Lung microvascular endothelial cell (primary cell): Measurements from ENCODE around the gene AKR1D1. TPM values are rescaled to one million over a fixed set of nuclear protein-coding genes. Genes with fewer than 3 reads are reported as not detected.
"Not testable (repeated sequence)": the region's sequence is repeated elsewhere in the genome, so short reads cannot be mapped to it uniquely, and the experiment has no call there.

ENCODE experiments used
- DNase-seq, 2 donors: peaks; one replicate each; pipeline versions ENCODE4 v3.0.0 to v3.0.0-alpha.2; 2010; ENCODE audit warnings: low read depth in 2 of 2
- total RNA-seq: library from RNA; depleted of rRNA; stranded (reverse); fragments of >200 nt; gene quantifications from 2 replicates; pipeline ENCODE4 v1.2.1, GENCODE V29; 2014

Gene AKR1D1
- total RNA-seq, 1 donor from 2014 or later: not detected

- no peak for DNase-seq
Observed at GRCh38 chr7:138120140-138120827, 44.0 kb downstream of the AKR1D1 start.

DNA sequence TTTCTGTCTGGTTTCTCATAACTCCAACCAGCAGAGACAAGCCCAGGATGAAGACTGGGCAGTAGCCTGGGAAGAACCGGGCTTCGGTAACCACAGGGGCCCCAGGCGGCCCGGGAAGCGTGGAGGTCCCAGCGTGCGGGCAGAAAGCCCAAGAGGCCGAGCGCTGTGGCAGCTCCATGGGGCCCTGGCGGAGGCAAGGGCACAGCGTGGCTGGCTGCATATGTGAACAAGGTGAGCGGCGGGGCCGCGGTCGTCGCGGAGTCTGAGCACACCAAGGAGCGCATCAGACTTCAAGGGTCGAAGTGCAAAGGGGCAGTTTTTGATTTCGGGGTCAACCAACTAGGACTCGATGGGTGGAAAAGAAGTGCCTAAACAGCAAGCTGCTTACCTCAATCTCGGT is 45.9 kb downstream of the AKR1D1 start:
- no peak for DNase-seq

GRCh38 chr7:138125119-138125518 is 48.9 kb downstream of the AKR1D1 start:
- DNase-seq: no peak

GRCh38 chr7:138125598-138126111 is 49.4 kb downstream of the AKR1D1 start:
- DNase-seq: no peak

GRCh38 chr7:138126928-138127327 is 50.7 kb downstream of the AKR1D1 start:
- no peak for DNase-seq

DNA sequence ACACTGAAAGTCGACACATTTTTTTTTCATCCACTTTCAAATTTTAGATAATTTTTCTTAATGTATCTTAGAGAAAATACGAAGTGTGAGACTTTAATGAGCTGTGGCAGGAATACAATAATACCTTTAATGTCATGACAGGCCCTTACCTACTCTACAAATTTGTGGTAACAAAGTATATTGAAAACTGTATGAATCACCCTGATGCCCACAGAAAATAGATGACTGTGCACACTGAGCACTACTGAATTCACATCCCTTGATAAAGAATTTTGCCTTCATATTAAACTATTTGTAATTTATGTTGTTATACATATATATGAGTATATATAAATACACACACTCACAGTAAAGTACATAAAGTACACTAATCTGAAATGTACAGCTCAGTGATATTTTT is 51.7 kb downstream of the AKR1D1 start:
- DNase-seq: no peak

DNA sequence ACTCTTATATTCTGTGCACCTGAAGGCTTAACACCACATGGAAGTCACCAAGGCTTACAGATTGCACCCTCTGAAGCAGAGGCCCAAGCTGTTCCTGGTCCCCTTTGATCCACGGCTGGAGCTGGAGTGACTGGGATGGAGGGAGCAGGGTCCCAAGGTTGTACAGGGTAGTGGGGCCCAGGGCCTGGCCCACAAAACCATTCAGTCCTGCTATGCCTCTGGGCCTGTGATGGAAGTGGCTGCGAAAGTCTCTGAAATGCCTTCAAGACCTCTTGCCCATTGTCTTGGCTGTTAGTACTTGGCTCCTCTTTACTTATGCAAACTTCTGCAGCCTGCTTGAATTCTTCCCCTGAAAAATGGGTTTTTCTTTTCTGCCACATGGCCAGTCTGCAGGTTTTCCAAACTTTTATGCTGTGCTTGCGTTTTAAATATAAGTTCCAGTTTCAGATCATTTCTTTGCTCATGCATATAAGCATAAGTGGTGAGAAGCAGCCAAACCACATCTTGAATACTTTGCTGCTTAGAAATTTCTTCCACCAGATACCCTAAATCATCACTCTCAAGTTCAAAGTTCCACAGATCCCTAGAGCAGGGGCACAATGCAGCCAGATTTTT is 53.4 kb downstream of the AKR1D1 start:
- no peak for DNase-seq

DNA sequence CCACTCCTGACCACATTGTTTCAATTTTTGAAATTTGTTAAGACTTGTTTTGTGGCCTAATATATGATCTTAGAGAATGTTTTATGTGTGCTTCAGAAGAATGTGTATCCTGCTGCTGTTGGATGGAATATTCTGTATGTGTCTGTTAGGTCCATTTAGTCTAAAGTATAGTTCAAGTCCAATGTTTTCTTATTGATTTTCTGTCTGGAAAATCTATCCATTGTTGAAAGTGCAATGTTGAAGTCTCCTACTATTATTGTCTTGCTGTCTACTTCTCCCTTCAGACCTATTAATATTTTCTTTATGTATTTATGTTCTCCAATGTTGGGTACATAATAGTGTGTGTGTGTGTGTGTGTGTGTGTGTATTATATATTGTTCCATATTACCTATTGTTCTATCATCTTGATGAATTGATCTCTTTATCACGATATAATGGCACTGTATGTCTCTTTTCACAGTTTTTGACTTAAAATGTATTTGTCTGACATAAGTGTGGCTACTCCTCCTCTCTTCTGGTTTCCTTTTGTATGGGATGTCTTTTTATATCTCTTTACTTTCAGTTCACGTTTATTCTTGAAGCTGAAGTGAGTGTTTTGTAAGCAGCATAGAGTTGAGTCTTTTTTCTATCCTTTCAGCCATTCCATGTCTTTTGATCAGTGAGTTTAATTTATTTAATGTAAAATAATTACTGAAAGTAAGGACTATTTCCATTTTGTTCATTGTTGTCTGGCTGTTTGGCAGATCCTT is 61.3 kb downstream of the AKR1D1 start:
- DNase-seq: no peak

DNA sequence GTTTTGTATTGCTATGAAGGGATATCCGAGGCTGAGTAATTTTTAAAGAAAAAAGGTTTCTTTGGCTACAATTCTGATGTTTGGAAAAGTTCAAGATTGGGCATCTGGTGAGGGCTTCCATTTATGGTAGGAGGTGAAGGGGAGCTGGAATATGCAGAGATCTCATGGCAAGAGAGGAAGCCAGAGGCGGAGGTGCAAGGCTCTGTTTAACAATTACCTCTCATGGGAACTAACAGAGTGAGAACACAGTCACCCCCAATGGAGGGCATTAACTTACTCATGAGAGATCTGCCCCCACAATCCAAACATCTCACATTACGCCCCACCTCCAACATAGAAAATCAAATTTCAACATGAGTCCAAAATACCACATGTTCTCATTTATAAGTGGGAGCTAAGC is 62.0 kb downstream of the AKR1D1 start:
- no peak for DNase-seq

- no peak for DNase-seq
Observed at GRCh38 chr7:138142583-138143201, 66.4 kb downstream of the AKR1D1 start.

GRCh38 chr7:138144958-138145357 is 68.7 kb downstream of the AKR1D1 start:
- no peak for DNase-seq

GRCh38 chr7:138146221-138146620 is 70.0 kb downstream of the AKR1D1 start:
- not testable (repeated sequence) for DNase-seq

DNA sequence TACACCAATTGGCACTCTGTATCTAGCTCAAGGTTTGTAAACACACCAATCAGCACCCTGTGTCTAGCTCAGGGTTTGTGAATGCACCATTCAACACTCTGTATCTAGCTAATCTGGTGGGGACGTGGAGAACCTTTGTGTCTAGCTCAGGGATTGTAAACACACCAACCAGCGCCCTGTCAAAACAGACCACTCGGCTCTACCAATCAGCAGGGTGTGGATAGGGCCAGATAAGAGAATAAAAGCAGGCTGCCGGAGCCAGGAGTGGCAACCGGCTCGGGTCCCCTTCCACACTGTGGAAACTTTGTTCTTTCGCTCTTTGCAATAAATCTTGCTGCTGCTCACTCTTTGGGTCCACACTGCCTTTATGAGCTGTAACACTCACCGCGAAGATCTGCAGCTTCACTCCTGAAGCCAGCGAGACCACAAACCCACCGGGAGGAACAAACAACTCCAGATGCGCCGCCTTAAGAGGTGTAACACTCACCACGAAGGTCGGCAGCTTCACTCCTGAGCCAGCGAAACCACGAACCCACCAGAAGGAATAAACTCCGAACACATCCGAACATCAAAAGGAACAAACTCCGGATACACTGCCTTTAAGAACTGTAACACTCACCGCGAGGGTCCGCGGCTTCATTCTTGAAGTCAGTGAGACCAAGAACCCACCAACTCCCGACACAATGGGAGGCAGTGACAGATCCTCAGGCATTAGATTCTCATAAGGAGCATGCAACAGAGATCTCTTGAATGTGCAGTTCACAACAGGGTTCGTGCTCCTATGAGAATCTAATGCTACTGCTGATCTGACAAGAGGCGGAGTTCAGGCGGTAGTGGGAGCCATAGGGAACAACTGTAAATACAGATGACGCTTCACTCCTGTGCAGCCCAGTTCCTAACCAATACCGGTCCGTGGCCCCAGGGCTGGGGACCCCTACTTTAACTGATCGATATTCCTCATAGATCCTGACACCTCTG is 70.8 kb downstream of the AKR1D1 start:
- not testable (repeated sequence) for DNase-seq

- DNase-seq: no peak
Observed at GRCh38 chr7:138151731-138152577, 75.7 kb downstream of the AKR1D1 start.

GRCh38 chr7:138154661-138155060 is 78.4 kb downstream of the AKR1D1 start:
- no peak for DNase-seq

GRCh38 chr7:138157702-138158101 is 81.4 kb downstream of the AKR1D1 start:
- DNase-seq: no peak

GRCh38 chr7:138158739-138159528 is 82.7 kb downstream of the AKR1D1 start:
- DNase-seq: no peak

- peak; percentile 82 to 93 for DNase-seq
Observed at GRCh38 chr7:138161600-138162081, 85.4 kb downstream of the AKR1D1 start.

DNA sequence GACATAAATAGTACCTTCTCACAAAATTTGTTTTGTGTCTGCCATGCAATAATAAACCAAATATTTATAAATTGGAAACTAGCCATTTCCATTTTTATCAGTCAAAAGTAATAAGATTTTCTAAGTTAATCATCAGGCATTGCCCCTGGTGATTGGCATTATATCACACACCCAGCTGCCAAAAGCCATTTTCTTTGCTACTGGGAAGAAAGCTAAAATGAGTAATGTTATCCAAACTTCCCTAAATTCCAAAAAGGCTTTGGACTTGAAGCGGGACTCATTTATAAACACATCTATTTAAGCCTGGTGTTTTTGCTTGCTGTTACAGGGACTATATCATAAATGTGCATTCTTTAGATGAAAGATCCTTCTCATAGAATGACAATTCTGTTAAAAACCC is 86.0 kb downstream of the AKR1D1 start:
- DNase-seq: no peak
